NOMO-1 treated with dmso at 0.1 percent for 144 hours (cell line): Measurements from ENCODE around the gene REL.
"Not testable (repeated sequence)": the region's sequence is repeated elsewhere in the genome, so short reads cannot be mapped to it uniquely, and the experiment has no call there.

Experiments used
- DNase-seq: peaks from one replicate; lab custom pipeline; 2025; ENCODE audit not compliant: unreplicated experiment; lab: John Stamatoyannopoulos, UW

REL gene

GRCh38 chr2:60867848-60868247 lies 13.5 kb upstream of the REL start:
- peak; percentile 92 for DNase-seq

GRCh38 chr2:60868589-60869273 lies 12.6 kb upstream of the REL start:
- DNase-seq: no peak

GRCh38 chr2:60872510-60872928 lies 8.9 kb upstream of the REL start:
- no peak for DNase-seq

GRCh38 chr2:60873381-60873780 lies 8.0 kb upstream of the REL start:
- DNase-seq: no peak

- DNase-seq: no peak
Observed at GRCh38 chr2:60875520-60875919, 5.9 kb upstream of the REL start.

- no peak for DNase-seq
Observed at GRCh38 chr2:60880643-60881046, 729 bp upstream of the REL start.

- DNase-seq: peak; percentile 53
Observed at GRCh38 chr2:60882971-60883753, 1.8 kb downstream of the REL start.

- DNase-seq: no peak
Observed at GRCh38 chr2:60883896-60884295, 2.5 kb downstream of the REL start.

GRCh38 chr2:60884800-60885199 lies 3.4 kb downstream of the REL start:
- DNase-seq: no peak

GRCh38 chr2:60885683-60886082 lies 4.3 kb downstream of the REL start:
- DNase-seq: no peak

GRCh38 chr2:60886991-60887390 lies 5.6 kb downstream of the REL start:
- DNase-seq: no peak

GRCh38 chr2:60888853-60889252 lies 7.5 kb downstream of the REL start:
- no peak for DNase-seq

GRCh38 chr2:60889581-60890392 lies 8.4 kb downstream of the REL start:
- DNase-seq: not testable (repeated sequence)

GRCh38 chr2:60890393-60890707 lies 9.0 kb downstream of the REL start:
- DNase-seq: no peak

- no peak for DNase-seq
Observed at GRCh38 chr2:60891180-60891579, 9.8 kb downstream of the REL start.

- no peak for DNase-seq
Observed at GRCh38 chr2:60898567-60898966, 17.2 kb downstream of the REL start.

- no peak for DNase-seq
Observed at GRCh38 chr2:60899230-60899891, 18.0 kb downstream of the REL start.

- no peak for DNase-seq
Observed at GRCh38 chr2:60899892-60900249, 18.5 kb downstream of the REL start.

GRCh38 chr2:60901296-60901695 lies 19.9 kb downstream of the REL start:
- DNase-seq: not testable (repeated sequence)

- not testable (repeated sequence) for DNase-seq
Observed at GRCh38 chr2:60905867-60906266, 24.5 kb downstream of the REL start.

- no peak for DNase-seq
Observed at GRCh38 chr2:60906395-60906794, 25.0 kb downstream of the REL start.
